OCI-LY1 (cell line): ENCODE measurements around the gene STAM2.

Experiments used
- H2AFZ ChIP-seq: fragments of 200-600 bp; sonication (generic), shearing (Covaris generic); 2 replicates; pipeline ENCODE4 v1.6.0; 2014; ENCODE audit warnings: antibody characterized with exemption, mild to moderate bottlenecking, low read length
- H3F3A ChIP-seq: fragments of 200-600 bp; sonication (generic), shearing (Covaris generic); 2 replicates; pipeline ENCODE4 v1.6.0; 2014; ENCODE audit warnings: mild to moderate bottlenecking, antibody characterized with exemption, low read length, moderate library complexity; ENCODE audit not compliant: insufficient read depth
- H3K27ac ChIP-seq: fragments of 200-600 bp; sonication (generic); 2 replicates; pipeline ENCODE4 v1.5.1; 2014; ENCODE audit warnings: low read length, mixed run types, mild to moderate bottlenecking, low read depth; ENCODE audit not compliant: poor library complexity, severe bottlenecking
- H3K27me3 ChIP-seq: fragments of 200-600 bp; sonication (generic); 2 replicates; pipeline ENCODE4 v1.6.0; 2014; ENCODE audit warnings: antibody characterized with exemption, mild to moderate bottlenecking, low read length, moderate library complexity; ENCODE audit not compliant: insufficient read depth
- H3K36me3 ChIP-seq: fragments of 200-600 bp; sonication (generic); 2 replicates; pipeline ENCODE4 v1.6.1; 2014; ENCODE audit warnings: mild to moderate bottlenecking, antibody characterized with exemption, low read length, moderate library complexity, mixed read lengths; ENCODE audit not compliant: insufficient read depth
- H3K4me1 ChIP-seq: fragments of 200-600 bp; sonication (generic); 2 replicates; pipeline ENCODE4 v1.5.1; 2014; ENCODE audit warnings: mild to moderate bottlenecking, low read length, moderate library complexity; ENCODE audit not compliant: insufficient read depth, severe bottlenecking
- H3K4me2 ChIP-seq: fragments of 200-600 bp; sonication (generic), shearing (Covaris generic); 2 replicates; pipeline ENCODE4 v1.6.1; 2014; ENCODE audit warnings: low read length
- H3K4me3 ChIP-seq: fragments of 200-600 bp; sonication (generic); 2 replicates; pipeline ENCODE4 v1.5.1; 2014; ENCODE audit warnings: low read length, low read depth, mild to moderate bottlenecking, mixed read lengths; ENCODE audit not compliant: poor library complexity, severe bottlenecking
- H3K79me2 ChIP-seq: fragments of 200-600 bp; shearing (Covaris generic); 2 replicates; pipeline ENCODE4 v1.6.1; 2016; ENCODE audit warnings: mixed run types, low read length, mixed read lengths; ENCODE audit not compliant: insufficient read depth
- H3K9ac ChIP-seq: fragments of 200-600 bp; sonication (generic), shearing (Covaris generic); 2 replicates; pipeline ENCODE4 v1.6.1; 2014; ENCODE audit warnings: mild to moderate bottlenecking, low read length, mixed read lengths
- H3K9me2 ChIP-seq: fragments of 200-600 bp; sonication (generic), shearing (Covaris generic); 2 replicates; pipeline ENCODE4 v1.6.1; 2014; ENCODE audit warnings: low read depth, mild to moderate bottlenecking, low read length, mixed read lengths
- H3K9me3 ChIP-seq: fragments of 200-600 bp; shearing (Covaris generic); 2 replicates; pipeline ENCODE4 v1.6.1; 2014; ENCODE audit warnings: low read length, mixed read lengths
- H4K20me1 ChIP-seq: fragments of 200-600 bp; sonication (generic), shearing (Covaris generic); 2 replicates; pipeline ENCODE4 v1.6.0; 2016; ENCODE audit warnings: mild to moderate bottlenecking, low read length; ENCODE audit not compliant: insufficient read depth
- CTCF ChIP-seq: fragments of 200-600 bp; sonication (generic), shearing (Covaris generic); IDR thresholded peaks from 2 replicates; pipeline ENCODE4 v1.5.1; 2017; ENCODE audit warnings: mild to moderate bottlenecking, antibody characterized with exemption, low read length, moderate library complexity, mixed read lengths
- EZH2 ChIP-seq: fragments of 200-600 bp; sonication (generic), shearing (Covaris generic); IDR thresholded peaks from 2 replicates; pipeline ENCODE4 v1.8.0; 2017; ENCODE audit warnings: borderline replicate concordance, mixed run types, mild to moderate bottlenecking, antibody characterized with exemption, low read length, moderate library complexity, mixed read lengths

The STAM2 gene

GRCh38 chr2:152086231-152086630, 89.3 kb downstream of the STAM2 start:
- Histone ChIP-seq H3K36me3 (no peaks in the 10 kb centered on the region), H3K9me3 (no peaks in the 10 kb centered on the region), H4K20me1 (no peaks in the 10 kb centered on the region), H3F3A (no peaks in the 10 kb centered on the region), H3K9ac (no peak overlapping the region), H3K4me3 (no peak overlapping the region), H3K4me1 (no peaks in the 10 kb centered on the region), H3K27ac (no peak overlapping the region), H2AFZ (no peak overlapping the region), H3K4me2 (no peak overlapping the region), H3K27me3 (no peaks in the 10 kb centered on the region), H3K79me2 (no peaks in the 10 kb centered on the region), H3K9me2 (no peaks in the 10 kb centered on the region)
- TF ChIP-seq EZH2 (no peak), CTCF (no peak)

- Histone ChIP-seq H3K4me1 (no peaks in the 10 kb centered on the region), H3K79me2 (no peaks in the 10 kb centered on the region), H3F3A (no peaks in the 10 kb centered on the region), H4K20me1 (no peaks in the 10 kb centered on the region), H3K36me3 (no peaks in the 10 kb centered on the region), H3K27me3 (no peaks in the 10 kb centered on the region), H3K9me3 (no peaks in the 10 kb centered on the region), H3K4me3 (no peak overlapping the region), H2AFZ (no peak overlapping the region), H3K9ac (no peak overlapping the region), H3K27ac (no peak overlapping the region), H3K9me2 (no peaks in the 10 kb centered on the region), H3K4me2 (no peak overlapping the region)
- no peak for TF ChIP-seq EZH2
- TF ChIP-seq CTCF, result no peak
These were observed 91.5 kb downstream of the STAM2 start for GRCh38 chr2:152084076-152084475.

DNA sequence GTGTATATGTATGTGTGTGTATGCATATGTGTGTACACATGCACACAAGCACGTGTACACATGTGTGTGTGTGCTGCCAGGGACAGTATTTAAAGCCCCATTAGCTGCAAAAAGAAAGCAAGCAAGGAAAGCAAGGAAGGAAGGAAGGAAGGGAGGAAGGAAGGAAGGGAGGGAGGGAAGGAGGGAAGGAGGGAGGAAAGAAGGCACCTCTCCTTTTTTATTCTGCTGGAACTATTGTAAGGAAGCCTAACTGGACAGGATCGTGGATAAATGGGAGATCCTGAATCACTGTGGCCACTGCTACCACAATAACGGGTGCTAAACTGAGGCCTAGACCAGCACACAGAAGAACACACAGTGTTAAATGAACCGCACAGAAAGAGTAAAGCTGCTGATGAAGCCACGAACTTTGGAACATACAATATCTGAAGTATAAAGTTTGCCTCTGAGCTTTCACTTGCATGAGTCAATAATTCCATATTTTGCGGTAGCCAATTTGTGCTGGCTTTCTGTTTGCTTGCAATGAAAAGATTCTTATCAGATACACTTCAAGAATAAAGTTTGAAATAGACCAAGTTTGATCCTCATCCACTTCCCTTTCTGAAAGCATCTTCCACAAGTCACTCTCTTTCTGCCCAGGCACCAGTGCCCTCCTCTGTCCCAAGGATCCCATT, 92.2 kb downstream of the STAM2 start:
- no peaks in the 10 kb centered on the region for H3K27me3 ChIP-seq
- H3K79me2 ChIP-seq, result no peaks in the 10 kb centered on the region
- H3K27ac ChIP-seq, result no peak overlapping the region
- no peak overlapping the region for H3K9ac ChIP-seq
- TF ChIP-seq CTCF (no peak), EZH2 (no peak)
- H4K20me1 ChIP-seq, result no peaks in the 10 kb centered on the region
- no peak overlapping the region for H3K4me3 ChIP-seq
- H3F3A ChIP-seq, result no peaks in the 10 kb centered on the region
- H3K36me3 ChIP-seq, result no peaks in the 10 kb centered on the region
- H2AFZ ChIP-seq, result no peak overlapping the region
- H3K9me2 ChIP-seq, result no peaks in the 10 kb centered on the region
- no peak overlapping the region for H3K4me2 ChIP-seq
- no peaks in the 10 kb centered on the region for H3K4me1 ChIP-seq
- H3K9me3 ChIP-seq, result no peaks in the 10 kb centered on the region
